GM10266 (cell line): ENCODE measurements around the gene APOOL.
"Not testable (repeated sequence)": the region's sequence is repeated elsewhere in the genome, so short reads cannot be mapped to it uniquely, and the experiment has no call there.

ENCODE experiments used
- DNase-seq: peaks from one replicate; pipeline ENCODE4 v3.0.0; 2012; ENCODE audit errors: extremely low spot score
- CTCF ChIP-seq: IDR thresholded peaks from 2 replicates; pipeline ENCODE4 v1.5.1; 2012; ENCODE audit warnings: mild to moderate bottlenecking, low read depth; ENCODE audit not compliant: control insufficient read depth, insufficient read depth; ENCODE audit errors: missing control alignments

Gene APOOL

GRCh38 chrX:85003655-85004244 lies at the start of gene APOOL:
Gene APOOL, plus strand, starts transcription at chrX:85003877. Its CDS starts 36 bp downstream, at chrX:85003913.
- DNase-seq, result peak; percentile 63
- no peak for TF ChIP-seq CTCF

GRCh38 chrX:84956304-84956703 lies 47.4 kb upstream of the APOOL start:
- TF ChIP-seq CTCF, result no peak

GRCh38 chrX:84974803-84975202 lies 28.9 kb upstream of the APOOL start:
- DNase-seq, result no peak
- TF ChIP-seq CTCF, result no peak

More at GRCh38 chrX:84956304-84956703, 47.4 kb upstream of the APOOL start:
- DNase-seq, result no peak

GRCh38 chrX:84991739-84992138 lies 11.9 kb upstream of the APOOL start:
- not testable (repeated sequence) for DNase-seq

GRCh38 chrX:84993150-84993549 lies 10.5 kb upstream of the APOOL start:
- no peak for TF ChIP-seq CTCF
- no peak for DNase-seq

GRCh38 chrX:85001344-85001743 lies 2.3 kb upstream of the APOOL start:
- TF ChIP-seq CTCF, result no peak
- DNase-seq, result no peak

GRCh38 chrX:85004255-85004654 lies 578 bp downstream of the APOOL start:
- TF ChIP-seq CTCF, result no peak
- no peak for DNase-seq

GRCh38 chrX:85012098-85012497 lies 8.4 kb downstream of the APOOL start:
- DNase-seq, result no peak
- TF ChIP-seq CTCF, result no peak

- DNase-seq, result not testable (repeated sequence)
Observed at GRCh38 chrX:85015351-85015750, 11.7 kb downstream of the APOOL start.
